Loucy (cell line): ENCODE data around the gene PRR5.

ENCODE experiments used
- H2AFZ ChIP-seq: fragments of 200-600 bp; sonication (generic); 2 replicates; pipeline ENCODE4 v1.6.0; 2016; ENCODE audit warnings: antibody characterized with exemption, mild to moderate bottlenecking, low read length, moderate library complexity
- H3F3A ChIP-seq: fragments of 200-600 bp; 2 replicates; pipeline ENCODE4 v1.6.0; 2016; ENCODE audit warnings: antibody characterized with exemption, low read depth, mild to moderate bottlenecking
- H3K27me3 ChIP-seq: fragments of 200-600 bp; sonication (generic); 2 replicates; pipeline ENCODE4 v1.6.1; 2014; ENCODE audit warnings: low read length, mild to moderate bottlenecking; ENCODE audit not compliant: insufficient read depth, poor library complexity, severe bottlenecking
- H3K36me3 ChIP-seq: fragments of 200-600 bp; sonication (generic); 2 replicates; pipeline ENCODE4 v1.6.1; 2016; ENCODE audit warnings: low read length; ENCODE audit not compliant: insufficient read depth
- H3K4me1 ChIP-seq: fragments of 200-600 bp; sonication (generic); 2 replicates; pipeline ENCODE4 v1.5.1; 2014; ENCODE audit warnings: low read length, mild to moderate bottlenecking; ENCODE audit not compliant: insufficient read depth, poor library complexity, severe bottlenecking
- H3K4me2 ChIP-seq: fragments of 200-600 bp; sonication (generic); 2 replicates; pipeline ENCODE4 v1.6.0; 2014; ENCODE audit warnings: antibody characterized with exemption, low read length, low read depth, mild to moderate bottlenecking; ENCODE audit not compliant: poor library complexity, severe bottlenecking
- H3K4me3 ChIP-seq: fragments of 200-600 bp; sonication (generic); 2 replicates; pipeline ENCODE4 v1.5.1; 2014; ENCODE audit warnings: low read length, mild to moderate bottlenecking, mixed read lengths; ENCODE audit not compliant: poor library complexity, severe bottlenecking
- H3K79me2 ChIP-seq: fragments of 200-600 bp; sonication (generic); 2 replicates; pipeline ENCODE4 v1.6.1; 2014; ENCODE audit warnings: low read length; ENCODE audit not compliant: insufficient read depth
- H3K9ac ChIP-seq: fragments of 200-600 bp; sonication (generic); 2 replicates; pipeline ENCODE4 v1.6.0; 2014; ENCODE audit warnings: mild to moderate bottlenecking, low read depth, low read length, moderate library complexity; ENCODE audit not compliant: poor library complexity, severe bottlenecking
- H3K9me2 ChIP-seq: fragments of 200-600 bp; sonication (generic); replicated peaks from 2 replicates; pipeline ENCODE4 v1.6.1; 2016; ENCODE audit warnings: low read depth, low read length, mixed read lengths
- H3K9me3 ChIP-seq: fragments of 200-600 bp; sonication (generic); 2 replicates; pipeline ENCODE4 v1.6.1; 2014; ENCODE audit warnings: mild to moderate bottlenecking, antibody characterized with exemption, low read length, low read depth; ENCODE audit not compliant: insufficient read depth
- H4K20me1 ChIP-seq: fragments of 200-600 bp; sonication (generic); 2 replicates; pipeline ENCODE4 v1.6.0; 2014; ENCODE audit warnings: antibody characterized with exemption, low read length, mild to moderate bottlenecking; ENCODE audit not compliant: insufficient read depth, poor library complexity, severe bottlenecking
- EZH2phosphoT487 ChIP-seq: fragments of 200-600 bp; IDR thresholded peaks from 2 replicates; pipeline ENCODE4 v1.6.1; 2018; ENCODE audit warnings: antibody characterized with exemption, mild to moderate bottlenecking, moderate library complexity, borderline replicate concordance
- TF ChIP-seq, protein P1 (sequence below): fragments of 200-600 bp; sonication (generic); conservative IDR thresholded peaks from 2 replicates; pipeline ENCODE4 v1.5.1; 2014; ENCODE audit warnings: mild to moderate bottlenecking, antibody characterized with exemption, low read length

PRR5 gene

DNA sequence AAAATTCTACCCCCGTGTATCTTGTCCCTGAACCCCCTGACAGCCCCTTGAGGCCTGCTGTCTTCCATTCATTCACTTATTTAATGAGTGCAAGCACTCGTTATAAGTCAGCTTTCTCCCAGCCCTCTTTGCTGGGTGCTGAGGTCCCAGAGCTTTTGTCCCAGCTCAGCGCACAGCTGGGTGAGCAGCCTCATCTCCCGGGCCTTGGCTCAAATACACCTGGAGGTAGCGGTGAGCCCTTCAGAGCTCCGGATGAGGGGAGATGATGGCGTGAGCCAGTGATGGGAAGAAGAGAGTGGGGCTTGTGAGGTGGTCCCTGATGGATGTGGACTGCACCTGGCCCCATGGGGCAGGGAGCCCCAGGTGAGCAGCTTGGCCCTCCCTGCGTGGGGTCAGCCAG is 32.3 kb downstream of the PRR5 start:
- Histone ChIP-seq H3K4me3 (no peak overlapping the region), H3K27me3 (no peaks in the 10 kb centered on the region), H3F3A (no peaks in the 10 kb centered on the region), H3K36me3 (no peaks in the 10 kb centered on the region), H3K9me3 (no peaks in the 10 kb centered on the region), H3K9ac (no peak overlapping the region), H4K20me1 (no peaks in the 10 kb centered on the region), H3K4me1 (no peaks in the 10 kb centered on the region), H3K4me2 (no peak overlapping the region), H3K79me2 (no peaks in the 10 kb centered on the region), H3K9me2 (no peaks in the 10 kb centered on the region), H2AFZ (no peak overlapping the region)
- TF ChIP-seq EZH2phosphoT487: no peak
- TF ChIP-seq, protein P1, sequence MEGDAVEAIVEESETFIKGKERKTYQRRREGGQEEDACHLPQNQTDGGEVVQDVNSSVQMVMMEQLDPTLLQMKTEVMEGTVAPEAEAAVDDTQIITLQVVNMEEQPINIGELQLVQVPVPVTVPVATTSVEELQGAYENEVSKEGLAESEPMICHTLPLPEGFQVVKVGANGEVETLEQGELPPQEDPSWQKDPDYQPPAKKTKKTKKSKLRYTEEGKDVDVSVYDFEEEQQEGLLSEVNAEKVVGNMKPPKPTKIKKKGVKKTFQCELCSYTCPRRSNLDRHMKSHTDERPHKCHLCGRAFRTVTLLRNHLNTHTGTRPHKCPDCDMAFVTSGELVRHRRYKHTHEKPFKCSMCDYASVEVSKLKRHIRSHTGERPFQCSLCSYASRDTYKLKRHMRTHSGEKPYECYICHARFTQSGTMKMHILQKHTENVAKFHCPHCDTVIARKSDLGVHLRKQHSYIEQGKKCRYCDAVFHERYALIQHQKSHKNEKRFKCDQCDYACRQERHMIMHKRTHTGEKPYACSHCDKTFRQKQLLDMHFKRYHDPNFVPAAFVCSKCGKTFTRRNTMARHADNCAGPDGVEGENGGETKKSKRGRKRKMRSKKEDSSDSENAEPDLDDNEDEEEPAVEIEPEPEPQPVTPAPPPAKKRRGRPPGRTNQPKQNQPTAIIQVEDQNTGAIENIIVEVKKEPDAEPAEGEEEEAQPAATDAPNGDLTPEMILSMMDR: no peak

DNA sequence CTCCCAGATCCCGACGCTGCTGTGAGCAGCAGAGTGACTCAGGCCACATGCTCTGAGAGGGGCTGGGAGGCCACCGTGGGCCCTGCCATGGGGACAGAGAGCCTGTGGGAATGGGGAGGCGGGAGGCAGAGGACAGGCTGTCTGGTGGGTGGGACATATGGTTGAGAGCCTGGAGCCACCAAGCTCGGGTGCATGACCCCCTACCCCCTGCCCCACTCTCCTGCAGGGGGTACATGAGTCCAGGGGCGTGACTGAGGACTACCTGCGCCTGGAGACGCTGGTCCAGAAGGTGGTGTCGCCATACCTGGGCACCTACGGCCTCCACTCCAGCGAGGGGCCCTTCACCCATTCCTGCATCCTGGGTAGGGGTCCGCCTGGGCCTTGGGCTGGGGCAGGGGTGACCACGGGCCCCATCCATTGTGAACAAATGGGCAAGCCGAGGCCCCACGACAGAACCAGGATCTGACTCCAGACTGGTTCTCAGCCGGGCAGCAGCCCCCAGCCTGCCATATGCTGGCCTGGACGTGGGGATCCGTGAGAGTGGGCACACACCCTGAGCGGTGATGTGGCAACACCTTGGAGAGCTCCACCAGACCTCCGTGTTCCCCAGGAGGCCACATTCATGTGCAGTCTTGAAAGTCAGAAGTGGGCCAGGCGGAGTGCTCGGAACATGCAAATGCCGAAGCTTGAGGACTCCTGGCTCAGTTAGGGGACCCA is 33.0 kb downstream of the PRR5 start:
- no peaks in the 10 kb centered on the region for H3K79me2 ChIP-seq
- H3K9ac ChIP-seq: no peak overlapping the region
- no peak overlapping the region for H3K4me3 ChIP-seq
- no peaks in the 10 kb centered on the region for H3K9me3 ChIP-seq
- H3K4me1 ChIP-seq: no peaks in the 10 kb centered on the region
- no peaks in the 10 kb centered on the region for H4K20me1 ChIP-seq
- TF ChIP-seq, protein P1: no peak
- no peak for TF ChIP-seq EZH2phosphoT487
- no peaks in the 10 kb centered on the region for H3K9me2 ChIP-seq
- no peaks in the 10 kb centered on the region for H3K36me3 ChIP-seq
- H3F3A ChIP-seq: no peaks in the 10 kb centered on the region
- no peak overlapping the region for H3K4me2 ChIP-seq
- H3K27me3 ChIP-seq: no peaks in the 10 kb centered on the region
- no peak overlapping the region for H2AFZ ChIP-seq

DNA sequence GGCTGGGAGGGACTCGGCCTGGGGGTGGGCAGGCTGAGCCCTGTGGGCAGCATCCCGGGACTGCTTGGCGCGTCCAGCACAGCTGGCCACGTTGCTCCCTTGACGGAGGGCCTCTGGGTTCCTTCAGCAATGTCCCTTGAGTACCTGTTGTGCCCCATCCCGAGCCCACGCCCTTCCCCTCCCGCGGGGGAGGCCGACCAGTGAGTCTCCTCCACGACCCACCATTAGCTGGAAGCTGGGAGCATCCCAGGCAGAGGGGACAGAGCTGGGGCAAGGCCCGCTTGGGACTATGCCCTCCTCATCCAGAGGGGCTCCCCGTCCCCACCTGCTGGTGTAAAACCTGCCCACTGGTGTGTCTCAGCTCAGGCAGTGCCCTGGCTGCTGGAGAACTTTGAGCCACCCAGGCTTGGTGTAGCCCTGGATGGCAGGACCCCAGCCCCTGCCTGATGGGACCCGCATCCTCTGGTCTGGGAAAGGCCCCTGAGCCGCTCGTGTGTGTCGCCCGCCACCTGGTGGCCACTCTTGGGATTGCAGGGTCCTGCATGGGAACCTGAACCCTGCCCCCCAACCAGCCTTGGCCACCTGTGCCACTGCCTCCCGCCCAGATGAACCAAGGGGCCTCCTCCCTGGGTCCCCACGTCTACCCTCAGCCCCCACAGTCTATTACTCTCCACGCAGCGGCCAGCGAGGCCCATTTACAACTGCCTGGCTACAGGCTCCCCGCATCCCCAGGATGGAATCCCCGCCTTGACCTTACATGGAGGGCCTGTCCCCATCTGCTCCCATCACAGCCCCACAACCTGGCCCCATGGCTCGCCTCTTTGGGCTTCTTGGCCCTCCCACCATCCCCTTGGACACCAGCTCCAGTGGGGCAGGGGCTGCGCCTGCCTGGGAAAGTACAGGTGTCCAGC is 33.8 kb downstream of the PRR5 start:
- TF ChIP-seq EZH2phosphoT487: no peak
- TF ChIP-seq, protein P1: peak; percentile 93
- Histone ChIP-seq H3K36me3 (no peaks in the 10 kb centered on the region), H3K9me2 (no peaks in the 10 kb centered on the region), H3K9me3 (no peaks in the 10 kb centered on the region), H2AFZ (no peak overlapping the region), H3K4me1 (no peaks in the 10 kb centered on the region), H3F3A (no peaks in the 10 kb centered on the region), H3K79me2 (no peaks in the 10 kb centered on the region), H3K9ac (no peak overlapping the region), H4K20me1 (no peaks in the 10 kb centered on the region), H3K4me2 (no peak overlapping the region), H3K4me3 (no peak overlapping the region), H3K27me3 (no peaks in the 10 kb centered on the region)
